ENCODE measurements around the gene DAP. TPM values are rescaled to one million over a fixed set of nuclear protein-coding genes. Genes with fewer than 3 reads are reported as not detected.

Gene DAP
- total and polyA plus RNA-seq, 4 donors, result 36.6 to 122 (median 101) TPM

- no peaks in the 10 kb centered on the region for H3K36me3 ChIP-seq (ENCODE audit: control insufficient read depth in 4 of 4, insufficient read depth in 3 of 4, low read depth in 1 of 4, low read length in 3 of 4)
- H3K4me3 ChIP-seq (ENCODE audit: low read depth in 1 of 3, low read length in 3 of 3), result no peak overlapping the region
- no peaks in the 10 kb centered on the region for H3K27me3 ChIP-seq (ENCODE audit: control insufficient read depth in 4 of 4, insufficient read depth in 4 of 4, low read length in 3 of 4)
- TF ChIP-seq SP1 (IDR thresholded peaks at IDR 0.05), result no peak
- TF ChIP-seq ZBTB33 (IDR thresholded peaks at IDR 0.05), result no peak
- TF ChIP-seq RXRA (IDR thresholded peaks at IDR 0.05), result no peak
- TF ChIP-seq GABPA (IDR thresholded peaks at IDR 0.05 in 1 of 2, conservative IDR thresholded peaks at IDR 0.05 in 1 of 2), result no peak
- no peak overlapping the region for H3K27ac ChIP-seq (ENCODE audit: low read depth in 1 of 2, low read length in 2 of 2)
- WGBS, result 87% methylated on average over 3 of the region's 3 CpGs
- no peaks in the 10 kb centered on the region for H3K9me3 ChIP-seq (ENCODE audit: control insufficient read depth in 4 of 4, low read length in 3 of 4)
- peaks cover 5 to 13% (median 7%) of the 10 kb centered on the region in 4 donors for H3K4me1 ChIP-seq (ENCODE audit: control insufficient read depth in 4 of 4, insufficient read depth in 4 of 4, low read length in 3 of 4)
- DNase-seq (ENCODE audit: low spot score), result no peak
- no peak overlapping the region for H3K9ac ChIP-seq (ENCODE audit: low read depth in 1 of 2, low read length in 2 of 2)
These were observed 100.9 kb downstream of the DAP start for GRCh38 chr5:10660135-10660534.

- DNase-seq (ENCODE audit: low spot score), result no peak
- 80% methylated on average over 4 of the region's 4 CpGs for WGBS
- no peaks in the 10 kb centered on the region for H3K36me3 ChIP-seq (ENCODE audit: control insufficient read depth in 4 of 4, insufficient read depth in 3 of 4, low read depth in 1 of 4, low read length in 3 of 4)
- H3K9me3 ChIP-seq (ENCODE audit: control insufficient read depth in 4 of 4, low read length in 3 of 4), result no peaks in the 10 kb centered on the region
- TF ChIP-seq JUND (IDR thresholded peaks at IDR 0.05) (no peak), ZBTB33 (IDR thresholded peaks at IDR 0.05) (no peak), ATF3 (IDR thresholded peaks at IDR 0.05) (no peak), SP1 (IDR thresholded peaks at IDR 0.05) (no peak), EGR1 (IDR thresholded peaks at IDR 0.05; ENCODE audit: low read depth in 2 of 2) (no peak), HNF4G (IDR thresholded peaks at IDR 0.05) (no peak), NR2F2 (IDR thresholded peaks at IDR 0.05) (no peak), TAF1 (conservative IDR thresholded peaks at IDR 0.05) (no peak), MAX (IDR thresholded peaks at IDR 0.05) (no peak), REST (IDR thresholded peaks at IDR 0.05) (no peak), HNF4A (conservative IDR thresholded peaks at IDR 0.05) (no peak), FOXA1 (IDR thresholded peaks at IDR 0.05) (no peak), RXRA (IDR thresholded peaks at IDR 0.05) (no peak), YY1 (IDR thresholded peaks at IDR 0.05) (no peak), FOXA2 (IDR thresholded peaks at IDR 0.05) (no peak), RAD21 (IDR thresholded peaks at IDR 0.05) (no peak), GABPA (IDR thresholded peaks at IDR 0.05 in 1 of 2, conservative IDR thresholded peaks at IDR 0.05 in 1 of 2) (no peak)
- H3K27me3 ChIP-seq (ENCODE audit: control insufficient read depth in 4 of 4, insufficient read depth in 4 of 4, low read length in 3 of 4), result no peaks in the 10 kb centered on the region
- peaks cover 0 to under 1% (median under 1%) of the 10 kb centered on the region in 4 donors for H3K4me1 ChIP-seq (ENCODE audit: control insufficient read depth in 4 of 4, insufficient read depth in 4 of 4, low read length in 3 of 4)
- H3K4me3 ChIP-seq (ENCODE audit: low read depth in 1 of 3, low read length in 3 of 3), result no peak overlapping the region
- no peak overlapping the region for H3K27ac ChIP-seq (ENCODE audit: low read depth in 1 of 2, low read length in 2 of 2)
- no peak overlapping the region for H3K9ac ChIP-seq (ENCODE audit: low read depth in 1 of 2, low read length in 2 of 2)
These were observed 102.8 kb downstream of the DAP start for GRCh38 chr5:10658265-10658664.
